ENCODE data around the gene PPFIA2. TPM values are rescaled to one million over a fixed set of nuclear protein-coding genes. Genes with fewer than 3 reads are reported as not detected.

The PPFIA2 gene
- total RNA-seq, 1 experiment from 2014 or later: 1.1 TPM

DNA sequence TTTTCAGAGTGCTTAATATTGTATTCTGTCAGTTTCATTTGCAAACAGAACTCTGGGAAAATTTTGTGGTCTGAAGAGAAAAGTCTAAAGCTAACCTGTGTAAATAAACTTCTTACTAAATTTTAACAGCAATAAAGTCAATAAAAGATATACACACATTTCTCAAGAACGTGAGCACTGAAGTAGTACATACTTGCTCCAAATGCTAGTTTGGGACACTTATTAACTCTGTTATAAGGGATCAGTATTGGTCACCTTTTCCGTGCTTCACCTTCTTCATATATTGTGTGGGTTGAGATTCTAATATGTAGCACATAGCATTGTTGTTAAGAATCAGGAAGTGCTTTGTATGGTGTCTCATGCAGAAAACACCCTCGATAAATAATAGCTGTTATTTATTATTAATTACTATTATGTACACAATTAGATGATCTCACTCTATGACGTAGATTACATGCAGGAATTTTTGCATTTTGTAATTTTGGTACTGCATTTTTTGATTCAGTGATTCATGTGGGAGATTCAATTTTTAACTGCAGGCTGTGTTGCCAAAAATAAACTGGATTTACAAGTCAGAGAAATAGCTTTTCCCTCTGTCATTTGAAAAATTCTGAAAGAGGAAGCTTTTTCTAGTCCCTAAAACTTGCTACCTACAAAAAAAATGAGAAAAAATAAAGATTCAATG, 380.4 kb downstream of the PPFIA2 start (continued):
- TF ChIP-seq PRDM15 (CRISPR knock-in tag; IDR thresholded peaks at IDR 0.05): no peak

- CTCF ChIA-PET: interaction anchor here (1.6 kb wide), 1 partner anchor 30 kb away, joined by 3 read pairs; no protein-coding TSS in a partner anchor
- no peaks in the 10 kb centered on the region for H3K9me3 Mint-ChIP-seq
Measured at GRCh38 chr12:81377771-81378170, 381.4 kb downstream of the PPFIA2 start.

More at GRCh38 chr12:81377771-81378170, 381.4 kb downstream of the PPFIA2 start:
- ATAC-seq (no peak), DNase-seq (ENCODE audit: low spot score) (no peak)
- Mint-ChIP-seq H3K27me3 (ENCODE audit: low read depth) (no peaks in the 10 kb centered on the region), H3K27ac (no peak overlapping the region), H3K36me3 (no peaks in the 10 kb centered on the region), H3K4me3 (no peak overlapping the region), H3K4me1 (no peaks in the 10 kb centered on the region)
- POLR2A ChIA-PET: no interaction called here
- TF ChIP-seq EMX1 (CRISPR knock-in tag; IDR thresholded peaks at IDR 0.05) (no peak), HMGA2 (CRISPR knock-in tag; IDR thresholded peaks at IDR 0.05) (no peak), ATF1 (CRISPR knock-in tag; IDR thresholded peaks at IDR 0.05) (no peak), JUN (CRISPR knock-in tag; IDR thresholded peaks at IDR 0.05) (no peak), ZNF281 (CRISPR knock-in tag; IDR thresholded peaks at IDR 0.05) (no peak), SMAD4 (CRISPR knock-in tag; IDR thresholded peaks at IDR 0.05) (no peak), TEAD4 (CRISPR knock-in tag; IDR thresholded peaks at IDR 0.05) (no peak), GRHL2 (CRISPR knock-in tag; IDR thresholded peaks at IDR 0.05; ENCODE audit: insufficient replicate concordance, severe bottlenecking) (no peak), ARID4B (CRISPR knock-in tag; IDR thresholded peaks at IDR 0.05; ENCODE audit: borderline replicate concordance) (no peak)
- TF ChIP-seq, protein P1, sequence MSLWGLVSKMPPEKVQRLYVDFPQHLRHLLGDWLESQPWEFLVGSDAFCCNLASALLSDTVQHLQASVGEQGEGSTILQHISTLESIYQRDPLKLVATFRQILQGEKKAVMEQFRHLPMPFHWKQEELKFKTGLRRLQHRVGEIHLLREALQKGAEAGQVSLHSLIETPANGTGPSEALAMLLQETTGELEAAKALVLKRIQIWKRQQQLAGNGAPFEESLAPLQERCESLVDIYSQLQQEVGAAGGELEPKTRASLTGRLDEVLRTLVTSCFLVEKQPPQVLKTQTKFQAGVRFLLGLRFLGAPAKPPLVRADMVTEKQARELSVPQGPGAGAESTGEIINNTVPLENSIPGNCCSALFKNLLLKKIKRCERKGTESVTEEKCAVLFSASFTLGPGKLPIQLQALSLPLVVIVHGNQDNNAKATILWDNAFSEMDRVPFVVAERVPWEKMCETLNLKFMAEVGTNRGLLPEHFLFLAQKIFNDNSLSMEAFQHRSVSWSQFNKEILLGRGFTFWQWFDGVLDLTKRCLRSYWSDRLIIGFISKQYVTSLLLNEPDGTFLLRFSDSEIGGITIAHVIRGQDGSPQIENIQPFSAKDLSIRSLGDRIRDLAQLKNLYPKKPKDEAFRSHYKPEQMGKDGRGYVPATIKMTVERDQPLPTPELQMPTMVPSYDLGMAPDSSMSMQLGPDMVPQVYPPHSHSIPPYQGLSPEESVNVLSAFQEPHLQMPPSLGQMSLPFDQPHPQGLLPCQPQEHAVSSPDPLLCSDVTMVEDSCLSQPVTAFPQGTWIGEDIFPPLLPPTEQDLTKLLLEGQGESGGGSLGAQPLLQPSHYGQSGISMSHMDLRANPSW (CRISPR knock-in tag; conservative IDR thresholded peaks at IDR 0.05; ENCODE audit: low read depth): no peak

Data from WTC11 (cell line).